ENCODE results near the gene KLF13. TPM values are rescaled to one million over a fixed set of nuclear protein-coding genes. Genes with fewer than 3 reads are reported as not detected.

The KLF13 gene
- total RNA-seq, 2 experiments from 2014 or later, result 112 to 120 TPM

GRCh38 chr15:31412824-31413223 is 86.2 kb downstream of the KLF13 start:
- CTCF ChIA-PET, result interaction anchor here (0.6 to 0.8 kb wide), 3 partner anchors 15 to 31 kb away, joined by 3 to 6 read pairs (median 5); no protein-coding TSS in a partner anchor
- POLR2A ChIA-PET, result no interaction called here

DNA sequence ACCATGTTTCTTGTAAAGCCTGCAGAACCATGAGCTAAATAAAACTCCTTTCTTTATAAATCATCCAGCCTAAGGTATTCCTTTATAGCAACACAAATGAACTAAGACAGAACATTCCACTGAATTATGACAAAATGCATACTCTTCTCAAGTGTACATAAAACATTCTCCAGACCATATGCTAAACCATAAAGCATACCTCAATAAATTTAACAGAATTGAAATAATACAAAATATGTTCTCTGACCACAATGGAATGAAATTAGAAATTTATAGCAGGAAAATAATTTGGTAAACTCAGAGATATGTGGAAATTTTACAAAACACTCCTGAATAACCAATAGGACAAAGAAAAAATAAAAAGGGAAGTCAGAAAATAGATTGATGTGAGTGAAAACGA is 88.6 kb downstream of the KLF13 start:
- ChIA-PET POLR2A (no interaction called here), CTCF (no interaction called here)

DNA sequence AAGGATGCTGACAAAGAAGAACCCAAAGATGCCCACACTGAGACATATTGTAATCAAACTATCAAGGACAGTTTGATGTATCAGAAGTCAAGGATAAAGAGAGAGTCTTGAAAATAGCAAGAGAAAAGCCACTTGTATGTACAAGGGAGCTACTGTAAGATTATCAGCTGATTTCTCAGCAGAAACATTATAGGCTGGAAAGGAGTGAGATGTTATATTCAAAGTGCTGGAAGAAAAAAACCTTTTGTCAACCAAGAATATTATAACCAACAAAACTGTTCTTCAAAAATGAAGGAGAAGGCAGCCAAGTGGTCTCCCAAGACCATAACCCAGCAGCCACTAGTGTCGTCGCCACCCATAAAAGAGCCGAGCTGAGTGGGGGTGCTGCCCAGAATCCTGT is 93.2 kb downstream of the KLF13 start:
- ChIA-PET CTCF (interaction anchor here (1.6 kb wide), 1 partner anchor 16 kb away, joined by 4 read pairs; no protein-coding TSS in a partner anchor), POLR2A (no interaction called here)

DNA sequence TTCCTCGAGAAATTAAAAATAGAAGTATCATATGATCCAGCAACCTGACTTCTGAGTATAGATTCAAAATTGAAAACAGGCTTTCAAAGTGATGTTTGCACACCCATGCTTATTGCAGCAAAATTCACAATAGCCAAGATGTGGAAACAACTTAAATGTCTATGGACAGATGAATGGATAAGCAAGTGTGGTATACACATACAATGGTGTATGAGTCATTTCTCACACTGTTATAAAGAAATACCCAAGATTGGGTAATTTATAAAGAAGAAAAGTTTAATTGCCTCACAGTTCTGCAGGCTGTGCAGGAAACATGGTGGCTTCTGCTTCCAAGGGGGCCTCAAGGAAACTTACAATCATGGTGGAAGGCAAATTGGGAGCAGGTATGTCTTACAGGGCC is 100.8 kb downstream of the KLF13 start:
- ChIA-PET POLR2A (no interaction called here), CTCF (interaction anchor here (0.6 kb wide), 1 partner anchor 15 kb away, joined by 6 read pairs; no protein-coding TSS in a partner anchor)

Other genes with a start within 250 kb of the KLF13 start
- gene TRPM1, start 225.1 kb upstream of the KLF13 start, total RNA-seq, result not detected

All from activated CD8-positive, alpha-beta memory T cell treated with anti-CD3 and anti-CD28 coated beads for 36 hours (primary cell).